Uterus (tissue), 4 donors: Measurements from ENCODE around the gene TRIP6. TPM values are rescaled to one million over a fixed set of nuclear protein-coding genes. Genes with fewer than 3 reads are reported as not detected.
A peak's percentile ranks its signal among the peaks of the same experiment; 100 is the strongest.

Experiments
- DNase-seq, 2 donors: peaks; one replicate each; pipeline ENCODE4 v3.0.0-alpha.2; 2019 to 2020
- H3K27ac ChIP-seq, 2 donors: fragments of 200-600 bp; sonication (generic); 1 replicate in 1 of 2; 2 replicates in 1 of 2; pipeline ENCODE4 v1.5.1; 2016 to 2018
- H3K27me3 ChIP-seq, 2 donors: fragments of 200-600 bp; sonication (generic); one replicate each; pipeline ENCODE4 v1.5.1; 2018 to 2019; ENCODE audit warnings: control low read depth in 1 of 2
- H3K36me3 ChIP-seq, 2 donors: fragments of 200-600 bp; sonication (generic); one replicate each; pipeline ENCODE4 v1.5.1; 2019; ENCODE audit warnings: control low read depth in 1 of 2
- H3K4me1 ChIP-seq, 2 donors: fragments of 200-600 bp; sonication (generic); one replicate each; pipeline ENCODE4 v1.5.1; 2018 to 2019; ENCODE audit warnings: control low read depth in 1 of 2
- H3K4me3 ChIP-seq, 2 donors: fragments of 200-600 bp; sonication (generic); 1 replicate in 1 of 2; 2 replicates in 1 of 2; pipeline ENCODE4 v1.5.1; 2018 to 2019; ENCODE audit warnings: mild to moderate bottlenecking in 1 of 2
- H3K9me3 ChIP-seq, 2 donors: fragments of 200-600 bp; sonication (generic); one replicate each; pipeline ENCODE4 v1.5.1; 2019; ENCODE audit warnings: control low read depth in 1 of 2
- POLR2A ChIP-seq, 2 donors: fragments of 450-650 bp; IDR thresholded peaks; one replicate each; pipeline ENCODE4 v1.6.1; 2016; ENCODE audit warnings: antibody characterized with exemption in 2 of 2, mild to moderate bottlenecking in 1 of 2, moderate library complexity in 1 of 2
- intact Hi-C: fragments of 100-400 bp; cut with DNase I; formaldehyde crosslinking; loops from one replicate; pipeline ENCODE4 v1.15.1; 2023; ENCODE audit warnings: low total_unique reads
- total RNA-seq, 4 donors: library from RNA; depleted of rRNA in 3 of 4; stranded (reverse); fragments of >200 nt in 3 of 4; gene quantifications; one replicate each; pipeline versions ENCODE4 v1.1.0 to v1.2.4, GENCODE V29; 2014 to 2023
- TF ChIP-seq, protein P1 (sequence below), 4 experiments: fragments of 200-600 bp in 2 of 4; fragments of 450-650 bp in 2 of 4; sonication (generic) in 2 of 4; IDR thresholded peaks; one replicate each; pipeline ENCODE4 v1.5.1; 2016 to 2019; ENCODE audit warnings: antibody characterized with exemption in 4 of 4, mild to moderate bottlenecking in 2 of 4, moderate library complexity in 1 of 4
- donor health status: DM: yes; HTN: yes; CAD: no.

TRIP6 gene
- 100 to 1,000 TPM in 1 of 4 donors, 10 to 100 TPM in 3; 26.2 to 105 (median 61.6) TPM for total RNA-seq

DNA sequence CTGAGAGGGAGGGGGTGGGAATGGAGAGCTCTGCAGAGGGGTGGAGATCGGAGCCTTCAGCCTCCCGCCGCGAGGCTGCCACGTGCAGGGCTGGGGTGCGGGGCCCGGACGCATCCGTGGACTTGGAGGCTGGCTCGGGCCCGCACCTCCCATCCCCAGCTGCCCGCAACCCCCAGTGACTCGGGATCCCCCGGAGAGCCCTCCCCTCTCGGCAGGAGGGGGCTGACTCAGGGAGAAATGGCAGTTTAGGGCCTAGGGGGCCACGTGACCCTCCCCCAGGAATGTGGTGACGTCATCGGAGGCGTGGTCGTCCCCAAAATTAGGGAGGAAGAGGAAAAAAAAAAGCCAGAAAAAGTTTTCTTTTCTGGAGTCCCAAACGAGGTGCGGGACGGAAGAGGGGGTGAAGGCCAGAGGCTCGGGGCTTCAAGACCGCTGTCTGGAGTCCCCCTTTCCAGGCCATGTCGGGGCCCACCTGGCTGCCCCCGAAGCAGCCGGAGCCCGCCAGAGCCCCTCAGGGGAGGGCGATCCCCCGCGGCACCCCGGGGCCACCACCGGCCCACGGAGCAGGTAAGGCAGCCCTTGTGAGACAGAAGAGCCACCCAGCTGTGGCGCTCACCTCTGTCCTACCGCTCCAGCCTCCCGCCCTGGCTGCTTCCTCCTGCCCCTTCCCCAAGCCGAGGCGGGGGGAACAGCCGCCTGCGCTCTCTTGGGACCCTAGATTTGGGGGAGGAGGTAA is at the start of gene TRIP6:
Gene TRIP6 (plus strand): TSS at position 348 of the 736 bp plus-strand sequence. CDS start 111 bp downstream, at position 459.
- Histone ChIP-seq H3K27me3 (no peaks in the 10 kb centered on the region), H3K4me1 (peaks cover 0 to 25% of the 10 kb centered on the region in 2 donors), H3K4me3 (peak within 1 kb of the TSS; percentile 65 to 100), H3K36me3 (no peaks in the 10 kb centered on the region), H3K27ac (peak within 1 kb of the TSS; percentile 96 to 99), H3K9me3 (no peaks in the 10 kb centered on the region)
- DNase-seq, result peak; percentile 95 to 97
- TF ChIP-seq, protein P1, sequence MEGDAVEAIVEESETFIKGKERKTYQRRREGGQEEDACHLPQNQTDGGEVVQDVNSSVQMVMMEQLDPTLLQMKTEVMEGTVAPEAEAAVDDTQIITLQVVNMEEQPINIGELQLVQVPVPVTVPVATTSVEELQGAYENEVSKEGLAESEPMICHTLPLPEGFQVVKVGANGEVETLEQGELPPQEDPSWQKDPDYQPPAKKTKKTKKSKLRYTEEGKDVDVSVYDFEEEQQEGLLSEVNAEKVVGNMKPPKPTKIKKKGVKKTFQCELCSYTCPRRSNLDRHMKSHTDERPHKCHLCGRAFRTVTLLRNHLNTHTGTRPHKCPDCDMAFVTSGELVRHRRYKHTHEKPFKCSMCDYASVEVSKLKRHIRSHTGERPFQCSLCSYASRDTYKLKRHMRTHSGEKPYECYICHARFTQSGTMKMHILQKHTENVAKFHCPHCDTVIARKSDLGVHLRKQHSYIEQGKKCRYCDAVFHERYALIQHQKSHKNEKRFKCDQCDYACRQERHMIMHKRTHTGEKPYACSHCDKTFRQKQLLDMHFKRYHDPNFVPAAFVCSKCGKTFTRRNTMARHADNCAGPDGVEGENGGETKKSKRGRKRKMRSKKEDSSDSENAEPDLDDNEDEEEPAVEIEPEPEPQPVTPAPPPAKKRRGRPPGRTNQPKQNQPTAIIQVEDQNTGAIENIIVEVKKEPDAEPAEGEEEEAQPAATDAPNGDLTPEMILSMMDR (IDR thresholded peaks at IDR 0.05), result peak in 1 of 4 experiments; percentile 2
- peak; percentile 38 to 47 for TF ChIP-seq POLR2A (IDR thresholded peaks at IDR 0.05)
- intact Hi-C loops, result no loop called here

- H3K9me3 ChIP-seq, result no peaks in the 10 kb centered on the region
- no peaks in the 10 kb centered on the region for H3K36me3 ChIP-seq
- H3K4me1 ChIP-seq, result no peaks in the 10 kb centered on the region
- no peak overlapping the region for H3K27ac ChIP-seq
- intact Hi-C loops, result no loop called here
- no peak overlapping the region for H3K4me3 ChIP-seq
- TF ChIP-seq POLR2A (IDR thresholded peaks at IDR 0.05), result no peak
- TF ChIP-seq, protein P1 (IDR thresholded peaks at IDR 0.05), result no peak
- H3K27me3 ChIP-seq, result no peaks in the 10 kb centered on the region
- DNase-seq, result no peak
Measured at GRCh38 chr7:100818366-100818765, 48.8 kb upstream of the TRIP6 start.

- no peaks in the 10 kb centered on the region for H3K4me1 ChIP-seq
- no peak overlapping the region for H3K4me3 ChIP-seq
- intact Hi-C loops, result no loop called here
- no peak for TF ChIP-seq POLR2A (IDR thresholded peaks at IDR 0.05)
- TF ChIP-seq, protein P1 (IDR thresholded peaks at IDR 0.05), result no peak
- no peak for DNase-seq
- H3K36me3 ChIP-seq, result no peaks in the 10 kb centered on the region
- no peak overlapping the region for H3K27ac ChIP-seq
- H3K9me3 ChIP-seq, result no peaks in the 10 kb centered on the region
- H3K27me3 ChIP-seq, result no peaks in the 10 kb centered on the region
Measured at GRCh38 chr7:100818825-100819224, 48.4 kb upstream of the TRIP6 start.

DNA sequence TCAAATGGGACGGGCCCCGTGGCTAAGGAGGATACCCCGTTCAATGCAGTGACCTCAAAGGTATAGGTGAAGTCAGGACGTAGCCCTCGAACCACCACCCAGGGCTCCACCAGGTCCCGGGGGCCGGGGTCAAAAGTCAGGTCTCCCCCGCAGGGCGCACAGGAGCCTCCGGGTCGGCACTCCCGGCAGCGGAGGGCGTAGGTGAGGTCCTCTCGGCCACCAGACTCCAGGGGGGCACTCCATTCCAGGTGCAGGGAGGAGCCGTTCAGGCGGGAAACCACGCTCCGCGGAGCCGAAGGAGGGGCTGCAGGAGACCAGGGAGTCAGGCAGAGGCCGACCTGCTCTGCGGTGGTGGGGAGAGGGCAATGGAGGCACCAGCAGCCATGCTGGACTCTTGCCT is 47.6 kb upstream of the TRIP6 start:
- Histone ChIP-seq H3K4me3 (no peak overlapping the region), H3K36me3 (no peaks in the 10 kb centered on the region), H3K9me3 (no peaks in the 10 kb centered on the region), H3K4me1 (no peaks in the 10 kb centered on the region), H3K27me3 (no peaks in the 10 kb centered on the region), H3K27ac (no peak overlapping the region)
- no peak for DNase-seq
- intact Hi-C loops, result no loop called here
- no peak for TF ChIP-seq POLR2A (IDR thresholded peaks at IDR 0.05)
- TF ChIP-seq, protein P1 (IDR thresholded peaks at IDR 0.05), result no peak
